Left lung (tissue), 10 donors: ENCODE data around the gene CNTLN. TPM values are rescaled to one million over a fixed set of nuclear protein-coding genes. Genes with fewer than 3 reads are reported as not detected.

Source experiments
- ATAC-seq: fragments of 200-7000 bp; cut with Tn5 transposase; one replicate; pipeline ENCODE4 v1.9.1; 2020; ENCODE audit warnings: moderate library complexity
- DNase-seq, 4 donors: peaks; one replicate each; pipeline ENCODE4 v3.0.0-alpha.2; 2013 to 2020
- H3K27ac ChIP-seq, 2 donors: fragments of 200-600 bp; sonication (generic) in 1 of 2; one replicate each; pipeline versions ENCODE4 v1.5.0 to v1.8.0; 2020 to 2021
- H3K27me3 ChIP-seq, 2 donors: fragments of 200-600 bp; sonication (generic) in 1 of 2; one replicate each; pipeline versions ENCODE4 v1.5.0 to v1.8.0; 2020 to 2021
- H3K36me3 ChIP-seq, 2 donors: fragments of 200-600 bp; sonication (generic) in 1 of 2; one replicate each; pipeline versions ENCODE4 v1.5.0 to v1.8.0; 2020 to 2021
- H3K4me1 ChIP-seq, 2 donors: fragments of 200-600 bp; one replicate each; pipeline ENCODE4 v1.8.0; 2021
- H3K4me3 ChIP-seq, 2 donors: fragments of 200-600 bp; sonication (generic) in 1 of 2; one replicate each; pipeline versions ENCODE4 v1.5.0 to v1.8.0; 2020 to 2021; ENCODE audit warnings: mild to moderate bottlenecking in 1 of 2
- H3K9me3 ChIP-seq, 2 donors: fragments of 200-600 bp; sonication (generic) in 1 of 2; one replicate each; pipeline versions ENCODE4 v1.5.0 to v1.8.0; 2020 to 2021
- CTCF ChIP-seq, 2 donors: fragments of 200-600 bp; sonication (generic) in 1 of 2; IDR thresholded peaks; one replicate each; pipeline versions ENCODE4 v1.5.0 to v1.8.0; 2021; ENCODE audit warnings: antibody characterized with exemption in 2 of 2
- intact Hi-C, 2 donors: fragments of 100-400 bp; cut with DNase I; formaldehyde crosslinking; loops; one replicate each; pipeline versions ENCODE4 v1.11.2 to v1.14.2; 2022
- polyA plus RNA-seq, 6 donors: library from polyadenylated mRNA; unstranded; fragments of 120-200 nt; gene quantifications; one replicate each; pipeline ENCODE4 v1.2.1, GENCODE V29; 2013; ENCODE audit not compliant: insufficient read length in 6 of 6
- total RNA-seq, 2 donors: library from RNA; stranded (reverse); fragmentation: NEBNext Ultra II Directional; extraction: Animal tissue kit (Norgen Biotek cat#: 25700); gene quantifications; one replicate each; pipeline ENCODE4 v1.2.1, GENCODE V29; 2021
- donor health status: DM: no; HTN: yes; CAD: no.
- donor health status: DM: no; HTN: no; CAD: no.

CNTLN gene
- total and polyA plus RNA-seq, 8 donors, result 5.2 to 25.2 (median 18.5) TPM

- no peaks in the 10 kb centered on the region for H3K4me1 ChIP-seq
- no peak overlapping the region for H3K27ac ChIP-seq
- no peaks in the 10 kb centered on the region for H3K9me3 ChIP-seq
- H3K27me3 ChIP-seq, result no peaks in the 10 kb centered on the region
- H3K36me3 ChIP-seq, result peaks cover 0 to 5% of the 10 kb centered on the region in 2 donors
- ATAC-seq, result no peak
- intact Hi-C loops, result no loop called here
- TF ChIP-seq CTCF (IDR thresholded peaks at IDR 0.05), result no peak
- no peak overlapping the region for H3K4me3 ChIP-seq
- no peak for DNase-seq
These were observed 88.1 kb downstream of the CNTLN start for GRCh38 chr9:17222932-17223331.

- Histone ChIP-seq H3K4me1 (no peaks in the 10 kb centered on the region), H3K27ac (no peak overlapping the region), H3K27me3 (no peaks in the 10 kb centered on the region), H3K4me3 (no peak overlapping the region), H3K9me3 (no peaks in the 10 kb centered on the region), H3K36me3 (peaks cover 0 to 5% of the 10 kb centered on the region in 2 donors)
- no peak for TF ChIP-seq CTCF (IDR thresholded peaks at IDR 0.05)
- ATAC-seq (no peak), DNase-seq (no peak)
- intact Hi-C loops, result no loop called here
These were observed 90.6 kb downstream of the CNTLN start for GRCh38 chr9:17225407-17225806.

- intact Hi-C loops, result no loop called here
- no peak for ATAC-seq
- H3K36me3 ChIP-seq, result peaks cover 0 to 5% of the 10 kb centered on the region in 2 donors
These were observed 95.2 kb downstream of the CNTLN start for GRCh38 chr9:17229945-17230560.

GRCh38 chr9:17230646-17231045 lies 95.8 kb downstream of the CNTLN start:
- Histone ChIP-seq H3K9me3 (no peaks in the 10 kb centered on the region), H3K36me3 (peaks cover 0 to 5% of the 10 kb centered on the region in 2 donors), H3K4me3 (no peak overlapping the region), H3K4me1 (no peaks in the 10 kb centered on the region), H3K27me3 (no peaks in the 10 kb centered on the region), H3K27ac (no peak overlapping the region)
- intact Hi-C loops, result no loop called here
- no peak for ATAC-seq
- no peak for DNase-seq
- TF ChIP-seq CTCF (IDR thresholded peaks at IDR 0.05), result no peak

More at GRCh38 chr9:17229945-17230560, 95.2 kb downstream of the CNTLN start:
- Histone ChIP-seq H3K4me1 (no peaks in the 10 kb centered on the region), H3K27ac (no peak overlapping the region), H3K4me3 (no peak overlapping the region), H3K27me3 (no peaks in the 10 kb centered on the region), H3K9me3 (no peaks in the 10 kb centered on the region)
- DNase-seq, result no peak
- TF ChIP-seq CTCF (IDR thresholded peaks at IDR 0.05), result no peak

GRCh38 chr9:17236147-17236546 lies 101.3 kb downstream of the CNTLN start:
- ATAC-seq (no peak), DNase-seq (no peak)
- H3K27ac ChIP-seq, result no peak overlapping the region
- H3K4me3 ChIP-seq, result no peak overlapping the region
- TF ChIP-seq CTCF (IDR thresholded peaks at IDR 0.05), result no peak
- peaks cover 0 to 3% of the 10 kb centered on the region in 2 donors for H3K36me3 ChIP-seq
- intact Hi-C loops, result no loop called here
- H3K9me3 ChIP-seq, result no peaks in the 10 kb centered on the region
- no peaks in the 10 kb centered on the region for H3K4me1 ChIP-seq
- no peaks in the 10 kb centered on the region for H3K27me3 ChIP-seq
